Effector memory CD4-positive, alpha-beta T cell (primary cell): ENCODE data around the gene PIH1D2.
A peak's percentile ranks its signal among the peaks of the same experiment; 100 is the strongest.
"Not testable (repeated sequence)": the region's sequence is repeated elsewhere in the genome, so short reads cannot be mapped to it uniquely, and the experiment has no call there.

Experiments used
- DNase-seq, 3 donors: peaks; one replicate each; pipeline ENCODE4 v3.0.0-alpha.2; 2020
- H3K27ac ChIP-seq: 2 replicates; pipeline ENCODE4 v1.7.0; 2013; ENCODE audit warnings: mild to moderate bottlenecking, low read length, moderate library complexity; ENCODE audit not compliant: insufficient read depth, poor library complexity, severe bottlenecking
- H3K27me3 ChIP-seq: replicated peaks from 2 replicates; pipeline ENCODE4 v1.7.0; 2013; ENCODE audit warnings: mild to moderate bottlenecking, low read length; ENCODE audit not compliant: insufficient read depth, control insufficient read depth, poor library complexity, severe bottlenecking
- H3K36me3 ChIP-seq: 2 replicates; pipeline ENCODE4 v1.7.0; 2013; ENCODE audit warnings: mild to moderate bottlenecking, low read length, moderate library complexity; ENCODE audit not compliant: control insufficient read depth, insufficient read depth
- H3K4me1 ChIP-seq: 2 replicates; pipeline ENCODE4 v1.7.0; 2013; ENCODE audit warnings: low read length, mild to moderate bottlenecking; ENCODE audit not compliant: control insufficient read depth, insufficient read depth, poor library complexity, severe bottlenecking
- H3K4me3 ChIP-seq: 2 replicates; pipeline ENCODE4 v1.7.0; 2013; ENCODE audit warnings: low read length, low read depth, mild to moderate bottlenecking; ENCODE audit not compliant: insufficient read depth, poor library complexity, severe bottlenecking
- H3K9me3 ChIP-seq: 2 replicates; pipeline ENCODE4 v1.7.0; 2013; ENCODE audit warnings: mild to moderate bottlenecking, low read length, moderate library complexity; ENCODE audit not compliant: control insufficient read depth

Gene PIH1D2

DNA sequence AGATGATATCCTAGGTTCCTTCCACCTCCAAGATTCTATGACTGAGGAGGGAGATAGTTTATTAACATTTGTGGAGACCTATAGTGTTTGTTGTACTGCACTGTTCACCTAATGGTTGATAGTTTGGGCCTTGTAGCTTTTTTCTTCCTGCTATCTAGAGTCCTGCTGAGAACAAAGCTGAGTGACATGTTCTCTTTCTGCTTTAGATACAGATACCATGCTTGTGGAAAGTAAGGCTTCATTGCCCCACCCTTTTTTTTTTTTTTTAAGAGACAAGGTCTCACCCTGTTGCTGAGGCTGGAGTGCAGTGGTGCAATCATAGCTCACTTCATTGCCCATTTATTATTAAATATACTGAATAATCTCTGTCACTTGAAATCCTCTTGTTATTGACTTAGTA, 36.3 kb downstream of the PIH1D2 start:
- no peak for DNase-seq
- peaks cover 31% of the 10 kb centered on the region for H3K36me3 ChIP-seq
- no peaks in the 10 kb centered on the region for H3K27me3 ChIP-seq
- no peaks in the 10 kb centered on the region for H3K4me1 ChIP-seq
- H3K4me3 ChIP-seq = no peak overlapping the region
- no peaks in the 10 kb centered on the region for H3K9me3 ChIP-seq
- H3K27ac ChIP-seq = no peak overlapping the region

DNA sequence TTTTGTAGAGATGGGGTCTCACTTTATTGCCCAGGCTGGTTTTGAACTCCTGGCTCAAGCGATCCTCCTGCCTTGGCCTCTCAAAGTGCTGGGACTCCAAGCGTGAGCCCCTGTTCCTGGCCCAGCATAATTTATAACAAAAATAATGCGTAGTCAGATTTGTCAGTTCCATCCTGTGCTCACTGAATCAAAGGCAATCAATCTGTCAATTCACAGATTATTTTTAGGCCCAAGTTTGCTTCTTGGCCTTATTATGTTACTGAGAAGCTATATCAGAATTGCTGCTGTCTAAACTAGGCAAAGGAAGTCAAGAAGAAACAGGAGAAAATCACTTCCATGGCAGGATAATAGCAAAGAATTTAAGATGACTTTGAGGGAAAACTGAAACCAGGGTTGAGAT, 39.9 kb downstream of the PIH1D2 start:
- Histone ChIP-seq H3K27me3 (no peaks in the 10 kb centered on the region), H3K36me3 (peaks cover 36% of the 10 kb centered on the region), H3K4me3 (no peak overlapping the region)

DNA sequence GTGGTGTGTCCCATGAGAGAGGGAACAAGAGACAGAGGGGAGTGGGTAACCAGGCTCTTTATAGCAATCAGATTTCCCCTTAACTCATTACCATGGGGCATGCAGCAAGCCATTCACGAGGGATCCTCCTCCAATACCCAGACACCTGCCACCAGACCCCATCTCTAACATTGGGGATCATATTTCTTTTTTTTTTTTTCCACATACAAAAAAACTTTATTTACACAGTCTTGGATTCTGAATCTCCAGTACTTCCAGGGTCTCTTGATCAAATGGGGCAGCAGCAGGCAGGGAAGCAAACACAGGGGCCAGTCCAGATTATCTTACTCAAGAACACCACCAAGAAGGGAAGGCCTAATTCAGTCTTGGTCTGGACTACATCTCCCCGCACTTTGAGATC, 44.4 kb downstream of the PIH1D2 start:
- H3K36me3 ChIP-seq = peaks cover 30% of the 10 kb centered on the region
- H3K27ac ChIP-seq = no peak overlapping the region
- no peak for DNase-seq
- H3K4me3 ChIP-seq = no peak overlapping the region
- no peaks in the 10 kb centered on the region for H3K9me3 ChIP-seq
- no peaks in the 10 kb centered on the region for H3K27me3 ChIP-seq
- H3K4me1 ChIP-seq = peaks cover 5% of the 10 kb centered on the region

More for the DNA sequence above, 39.9 kb downstream of the PIH1D2 start:
- Histone ChIP-seq H3K27ac (no peak overlapping the region), H3K4me1 (no peaks in the 10 kb centered on the region), H3K9me3 (no peaks in the 10 kb centered on the region)
- no peak for DNase-seq

DNA sequence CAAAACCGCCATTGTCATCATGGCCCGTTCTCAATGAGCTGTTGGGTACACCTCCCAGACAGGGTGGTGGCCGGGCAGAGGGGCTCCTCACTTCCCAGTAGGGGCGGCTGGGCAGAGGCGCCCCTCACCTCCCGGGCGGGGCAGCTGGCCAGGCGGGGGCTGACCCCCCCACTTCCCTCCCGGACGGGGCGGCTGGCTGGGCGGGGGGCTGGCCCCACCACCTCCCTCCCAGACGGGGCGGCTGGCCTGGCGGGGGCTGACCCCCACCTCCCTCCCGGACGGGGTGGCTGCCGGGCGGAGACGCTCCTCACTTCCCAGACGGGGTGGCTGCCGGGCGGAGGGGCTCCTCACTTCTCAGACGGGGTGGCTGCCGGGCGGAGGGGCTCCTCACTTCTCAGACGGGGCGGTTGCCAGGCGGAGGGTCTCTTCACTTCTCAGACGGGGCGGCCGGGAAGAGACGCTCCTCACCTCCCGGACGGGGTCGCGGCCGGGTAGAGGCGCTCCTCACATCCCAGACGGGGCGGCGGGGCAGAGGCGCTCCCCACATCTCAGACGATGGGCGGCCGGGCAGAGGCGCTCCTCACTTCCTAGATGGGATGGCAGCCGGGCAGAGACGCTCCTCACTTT, 46.9 kb downstream of the PIH1D2 start:
- H3K9me3 ChIP-seq, H3K4me3 ChIP-seq: not testable (repeated sequence)
- H3K36me3 ChIP-seq = peaks cover 30% of the 10 kb centered on the region

DNA sequence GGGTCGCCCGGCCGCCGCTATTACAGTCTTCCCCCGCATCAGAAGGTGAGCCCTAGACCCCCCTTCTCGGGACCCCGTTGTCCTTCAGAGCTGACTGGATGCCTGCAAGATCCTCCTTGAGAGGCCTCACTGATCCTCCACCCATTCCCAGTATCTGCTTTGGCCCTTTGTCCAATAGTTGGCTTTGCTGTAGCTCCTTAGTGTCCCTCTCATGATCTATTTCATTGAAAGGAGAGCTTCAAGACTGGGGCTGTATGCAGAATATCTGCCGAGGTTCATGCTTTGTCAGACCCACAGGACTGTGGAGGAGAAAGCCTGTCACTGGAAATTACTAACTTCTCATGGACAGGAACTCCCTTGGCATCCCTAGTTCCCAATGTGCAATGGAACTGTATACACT, 48.1 kb downstream of the PIH1D2 start:
- Histone ChIP-seq H3K9me3 (no peaks in the 10 kb centered on the region), H3K4me3 (peak overlapping the region; percentile 80), H3K27me3 (no peaks in the 10 kb centered on the region), H3K4me1 (peaks cover 5% of the 10 kb centered on the region), H3K27ac (peak overlapping the region; percentile 74), H3K36me3 (peaks cover 26% of the 10 kb centered on the region)
- DNase-seq = no peak

More for the DNA sequence above, 46.9 kb downstream of the PIH1D2 start:
- H3K27ac ChIP-seq, DNase-seq, H3K27me3 ChIP-seq, H3K4me1 ChIP-seq: not testable (repeated sequence)

DNA sequence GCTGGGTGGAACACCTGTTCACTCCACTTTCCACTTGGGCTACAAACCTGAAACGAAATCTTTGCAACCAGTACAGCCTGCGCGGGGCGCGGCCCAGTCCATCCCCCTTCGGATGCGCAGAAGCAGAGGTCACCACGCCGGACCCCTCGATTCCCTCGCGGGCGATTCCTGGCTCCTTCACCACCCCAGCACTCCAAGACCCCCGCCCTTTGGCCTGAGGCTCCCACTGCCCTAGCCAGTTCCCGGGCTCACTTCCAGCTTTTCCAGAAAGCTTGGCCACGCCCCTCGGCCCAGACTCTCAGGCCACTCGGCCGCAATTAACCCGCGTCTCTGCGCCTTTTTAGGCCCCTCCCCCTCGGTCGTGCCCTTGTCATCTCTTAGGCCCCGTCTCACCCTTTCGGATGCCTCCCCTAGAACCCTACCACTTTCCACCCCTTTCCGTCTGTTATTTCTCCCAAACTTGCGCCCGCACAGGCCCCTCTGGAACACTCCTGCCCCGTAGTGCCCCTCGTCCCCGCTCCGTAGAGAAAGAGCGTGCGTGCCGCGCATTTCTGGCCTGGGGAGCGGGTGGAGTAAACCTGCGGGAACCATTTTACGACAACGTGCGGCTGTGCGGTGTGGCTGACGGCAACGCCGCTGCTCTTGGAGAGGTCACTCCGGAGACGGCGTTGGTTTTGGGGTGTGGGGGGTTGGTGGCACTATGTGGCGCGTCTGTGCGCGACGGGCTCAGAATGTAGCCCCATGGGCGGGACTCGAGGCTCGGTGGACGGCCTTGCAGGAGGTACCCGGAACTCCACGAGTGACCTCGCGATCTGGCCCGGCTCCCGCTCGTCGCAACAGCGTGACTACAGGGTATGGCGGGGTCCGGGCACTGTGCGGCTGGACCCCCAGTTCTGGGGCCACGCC, 48.8 kb downstream of the PIH1D2 start, which contains the start of gene DLAT:
Gene DLAT, plus strand, starts transcription at position 636 of the 906 bp plus-strand sequence. Its CDS starts 65 bp downstream, at position 701.
- H3K27me3 ChIP-seq = no peaks in the 10 kb centered on the region
- H3K4me1 ChIP-seq = peaks cover 5% of the 10 kb centered on the region
- H3K27ac ChIP-seq = peak within 1 kb of the TSS; percentile 74
- no peaks in the 10 kb centered on the region for H3K9me3 ChIP-seq
- peaks cover 19% of the 10 kb centered on the region for H3K36me3 ChIP-seq
- peak within 1 kb of the TSS; percentile 80 for H3K4me3 ChIP-seq
- peak; percentile 68 to 75 (median 73) for DNase-seq

DNA sequence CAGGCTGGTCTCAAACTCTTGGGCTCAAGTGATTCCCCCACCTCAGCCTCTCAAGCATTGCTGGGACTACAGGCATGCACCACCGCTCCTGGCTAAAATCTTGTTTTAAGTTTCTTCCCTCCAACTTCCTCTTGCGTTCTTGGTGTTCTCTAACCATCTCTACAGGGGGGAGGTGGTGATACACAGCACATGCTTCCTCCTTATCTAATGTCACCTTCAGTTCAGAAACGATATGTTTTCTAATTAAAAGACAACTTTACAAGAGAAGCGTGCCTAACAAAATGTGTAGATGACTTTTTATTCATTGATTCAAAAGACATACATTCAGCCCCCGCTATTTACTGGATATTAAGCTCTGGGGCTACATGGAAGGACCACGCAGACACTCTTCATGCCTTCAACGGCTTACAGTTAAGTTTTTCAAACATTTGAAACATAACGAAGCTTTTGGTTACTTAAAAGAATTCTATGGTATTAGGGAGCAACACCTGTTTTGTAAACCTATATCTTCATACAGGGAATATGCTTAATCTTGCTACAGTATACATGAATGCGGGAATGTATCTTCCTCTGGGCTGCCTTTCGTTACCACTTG, 49.5 kb downstream of the PIH1D2 start:
- H3K27me3 ChIP-seq = no peaks in the 10 kb centered on the region
- H3K27ac ChIP-seq = peak overlapping the region; percentile 74
- DNase-seq = no peak

DNA sequence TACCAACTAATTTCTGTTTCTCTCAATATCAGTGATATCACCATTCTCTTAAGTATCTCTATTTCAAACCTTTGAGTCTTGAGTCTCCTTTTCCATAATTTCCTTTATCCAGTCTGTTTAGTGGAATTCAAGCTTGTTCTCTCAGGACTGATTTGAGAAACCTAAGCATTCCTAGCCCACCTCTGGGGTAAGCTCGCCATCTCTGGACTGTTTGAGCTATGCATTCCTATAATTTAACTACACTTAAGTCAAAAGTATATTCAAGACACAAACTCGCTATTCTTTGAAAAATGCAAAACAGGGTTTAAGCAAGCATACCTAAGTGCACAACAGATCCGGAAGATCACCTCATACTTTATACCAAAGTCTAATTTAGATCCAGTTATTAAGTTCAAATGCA, 50.7 kb downstream of the PIH1D2 start:
- H3K36me3 ChIP-seq = peaks cover 1% of the 10 kb centered on the region
- no peak overlapping the region for H3K27ac ChIP-seq
- H3K4me1 ChIP-seq = peaks cover 5% of the 10 kb centered on the region
- DNase-seq = no peak
- no peaks in the 10 kb centered on the region for H3K9me3 ChIP-seq
- no peaks in the 10 kb centered on the region for H3K27me3 ChIP-seq
- H3K4me3 ChIP-seq = no peak overlapping the region

More for the DNA sequence above, 49.5 kb downstream of the PIH1D2 start:
- H3K9me3 ChIP-seq = no peaks in the 10 kb centered on the region
- peak overlapping the region; percentile 80 for H3K4me3 ChIP-seq
- H3K36me3 ChIP-seq = peaks cover 13% of the 10 kb centered on the region
- peaks cover 5% of the 10 kb centered on the region for H3K4me1 ChIP-seq

DNA sequence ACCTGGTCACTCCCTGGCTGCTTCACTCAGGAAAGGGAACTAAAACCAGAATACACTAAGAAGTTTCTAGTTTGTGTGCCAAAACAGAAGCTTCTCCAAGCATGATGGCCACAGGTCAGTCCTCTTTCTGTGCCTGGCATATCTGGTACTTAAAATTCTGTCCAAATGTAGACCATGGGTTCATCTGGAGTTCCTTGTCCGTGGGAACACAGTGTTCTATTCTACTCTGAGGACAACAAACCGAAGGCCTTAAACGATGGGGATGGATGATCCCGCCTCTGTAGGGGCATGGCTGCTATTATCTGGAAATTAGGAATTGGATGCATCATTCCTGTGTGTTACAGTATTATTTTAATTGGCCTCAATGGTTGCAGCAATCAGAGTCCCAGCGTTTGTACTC, 54.8 kb downstream of the PIH1D2 start:
- Histone ChIP-seq H3K27ac (no peak overlapping the region), H3K36me3 (no peaks in the 10 kb centered on the region), H3K27me3 (no peaks in the 10 kb centered on the region), H3K9me3 (no peaks in the 10 kb centered on the region), H3K4me1 (no peaks in the 10 kb centered on the region), H3K4me3 (no peak overlapping the region)
- DNase-seq = no peak
